Stimulated activated CD8-positive, alpha-beta memory T cell treated with anti-CD3 and anti-CD28 coated beads, Interleukin-2, amount 100 ng/mL, for 48 hours (primary cell): Measurements from ENCODE around the gene E2F6.
A peak's percentile ranks its signal among the peaks of the same experiment; 100 is the strongest.

Experiments used
- DNase-seq, 2 donors: peaks; one replicate each; pipeline ENCODE4 v3.0.0-alpha.2; 2020; ENCODE audit warnings: low read depth in 2 of 2

The E2F6 gene

DNA sequence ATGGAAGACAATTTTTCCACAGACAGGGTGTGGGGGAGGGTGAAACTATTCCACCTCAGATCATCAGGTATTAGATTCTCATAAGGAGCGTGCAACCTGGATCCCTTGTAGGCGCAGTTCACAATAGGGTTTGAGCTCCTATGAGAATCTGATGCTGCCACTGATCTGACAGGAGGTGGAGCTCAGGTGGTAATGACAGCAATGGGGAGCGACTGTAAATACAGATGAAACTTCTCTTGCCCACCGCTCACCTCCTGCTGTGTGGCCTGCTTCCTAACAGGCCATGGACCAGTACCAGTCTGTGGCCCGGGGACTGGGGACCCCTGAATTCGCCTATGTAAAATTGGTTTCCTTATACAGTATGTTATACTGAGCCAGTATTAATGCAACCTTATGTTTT, 27.3 kb upstream of the E2F6 start:
- DNase-seq, result no peak

DNA sequence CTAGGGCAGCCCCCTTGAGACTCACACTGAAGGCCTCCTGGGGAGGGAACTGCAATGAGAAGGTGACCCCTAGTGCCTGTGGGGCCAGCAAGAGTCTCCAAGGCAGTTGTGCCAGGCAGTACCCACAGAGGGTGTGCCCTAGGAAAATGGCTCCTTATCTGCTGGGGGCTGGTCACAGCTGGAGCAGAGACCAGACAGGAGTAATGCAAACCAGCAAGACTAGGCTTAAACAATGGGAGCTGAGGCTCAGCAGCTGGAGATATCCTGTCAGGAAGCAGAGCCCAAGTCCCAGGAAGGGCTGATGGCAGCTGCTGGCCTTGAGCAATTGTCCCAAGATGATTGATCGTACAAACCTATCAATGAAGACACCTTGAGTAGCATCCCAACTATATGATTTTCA, 26.8 kb upstream of the E2F6 start:
- no peak for DNase-seq

GRCh38 chr2:11492244-11492643, 26.3 kb upstream of the E2F6 start:
- DNase-seq, result no peak

- no peak for DNase-seq
These were observed 25.5 kb upstream of the E2F6 start for GRCh38 chr2:11491348-11491933.

- DNase-seq, result no peak
These were observed 24.2 kb upstream of the E2F6 start for GRCh38 chr2:11490194-11490593.

GRCh38 chr2:11488809-11489208, 22.8 kb upstream of the E2F6 start:
- DNase-seq, result no peak

- no peak for DNase-seq
These were observed 18.1 kb upstream of the E2F6 start for GRCh38 chr2:11483806-11484617.

DNA sequence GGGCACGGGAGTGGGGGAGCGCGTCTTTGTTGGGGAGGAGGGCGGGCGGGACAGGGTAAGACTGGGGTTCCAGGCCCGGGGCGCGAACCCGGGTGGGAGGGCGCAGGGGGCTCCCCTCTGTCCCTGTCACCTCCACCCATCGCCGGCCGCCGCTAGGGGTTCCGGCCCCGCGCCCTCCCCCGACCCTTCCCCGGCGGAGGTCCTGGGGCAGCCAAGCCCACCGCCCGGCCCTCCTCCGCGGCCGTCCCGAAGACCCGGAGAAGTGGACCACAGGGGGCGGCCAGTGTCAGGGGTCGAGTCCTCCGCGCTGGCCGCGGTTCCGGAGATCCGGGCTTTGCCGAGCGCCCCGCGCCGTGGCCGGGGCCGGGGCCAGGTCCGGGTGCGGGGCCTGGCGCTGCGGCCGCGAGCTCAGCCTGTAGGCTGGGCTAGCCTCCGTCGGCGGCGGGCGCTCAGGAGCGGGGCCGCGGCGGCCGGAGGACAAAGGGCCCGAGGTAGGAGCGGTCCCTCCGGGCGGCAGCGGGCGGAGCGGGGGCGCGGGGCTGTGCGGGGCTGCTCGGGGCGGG, 16.6 kb upstream of the E2F6 start:
- DNase-seq, result no peak

DNA sequence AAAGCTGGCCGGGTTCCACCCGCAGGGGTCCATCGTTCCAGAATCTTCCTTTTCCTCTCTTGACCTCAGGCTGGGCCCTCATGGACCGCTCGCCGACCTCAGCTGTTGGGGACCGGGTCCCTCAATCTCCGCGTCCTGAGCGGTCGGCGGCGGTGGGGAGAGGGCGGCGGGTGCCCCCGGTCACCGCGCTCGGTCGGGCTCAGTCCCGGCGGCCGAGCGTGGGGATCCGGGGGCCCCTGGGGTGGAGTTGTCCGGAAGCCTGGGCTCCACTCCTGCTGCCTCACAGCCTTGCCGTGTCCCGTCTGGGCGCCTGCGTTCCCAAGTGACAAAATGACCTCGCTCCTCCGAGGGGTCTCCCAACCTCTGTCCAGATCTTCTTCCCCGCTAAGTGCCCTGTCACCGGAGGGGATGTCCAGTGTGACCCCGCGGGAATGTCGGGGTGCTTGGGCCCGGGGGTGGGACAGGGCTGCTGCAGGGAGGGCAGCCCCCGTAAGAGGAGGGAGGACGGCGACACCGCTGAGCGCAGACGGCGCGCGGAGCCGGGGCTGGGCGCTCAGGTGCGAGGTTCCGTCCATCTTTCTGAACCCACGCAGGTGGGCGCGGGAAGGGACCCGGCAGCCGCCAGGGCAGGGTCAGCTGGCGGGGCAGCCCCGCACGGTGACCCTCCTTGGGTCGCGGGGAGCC, 16.0 kb upstream of the E2F6 start:
- DNase-seq, result no peak

GRCh38 chr2:11481426-11481788, 15.4 kb upstream of the E2F6 start:
- no peak for DNase-seq

- no peak for DNase-seq
These were observed 14.9 kb upstream of the E2F6 start for GRCh38 chr2:11480859-11481258.

- DNase-seq, result no peak
These were observed 14.4 kb upstream of the E2F6 start for GRCh38 chr2:11480406-11480805.

GRCh38 chr2:11478899-11479605, 13.1 kb upstream of the E2F6 start:
- DNase-seq, result no peak

DNA sequence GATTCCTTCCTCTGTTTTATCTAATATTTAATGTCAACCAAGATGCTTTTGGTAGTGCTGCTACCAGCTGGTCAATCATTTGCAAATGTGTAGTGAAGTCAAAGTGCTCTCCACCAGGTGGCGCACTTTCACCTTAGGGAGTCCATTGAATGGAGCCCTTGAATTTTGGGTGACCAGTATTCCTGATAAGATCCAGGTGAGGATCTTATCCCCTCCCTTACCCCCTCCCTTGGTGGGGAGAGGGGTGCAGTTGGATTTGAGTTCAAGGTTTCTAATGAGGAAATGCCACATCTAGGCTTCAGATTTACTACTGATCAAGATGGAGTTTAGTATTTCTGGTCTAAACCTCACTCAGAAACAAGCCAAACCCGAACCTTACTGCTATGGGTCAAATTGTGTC, 12.0 kb upstream of the E2F6 start:
- DNase-seq, result peak; percentile 75 to 81

GRCh38 chr2:11473659-11474433, 7.9 kb upstream of the E2F6 start:
- no peak for DNase-seq

DNA sequence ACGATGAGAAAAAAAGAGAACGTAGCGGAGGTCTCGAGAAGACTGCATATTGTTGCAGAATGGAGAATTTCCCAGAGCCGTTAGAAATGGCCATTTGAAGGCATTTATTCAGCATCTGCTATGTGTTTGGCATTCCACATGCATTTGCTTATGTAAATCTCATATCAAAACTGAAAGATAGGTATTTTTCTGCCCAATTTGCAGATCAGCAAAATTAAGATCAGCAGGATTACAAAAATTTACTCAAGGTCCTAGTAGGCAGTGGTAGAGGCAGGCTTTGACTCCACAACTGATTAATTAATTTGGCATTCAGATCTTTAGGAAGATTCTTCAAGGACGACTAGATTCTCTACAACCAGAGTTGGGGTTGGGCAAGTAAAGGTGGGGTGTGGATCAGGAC, 1.8 kb upstream of the E2F6 start:
- no peak for DNase-seq

GRCh38 chr2:11467129-11467649, 1.2 kb upstream of the E2F6 start:
- DNase-seq, result no peak

DNA sequence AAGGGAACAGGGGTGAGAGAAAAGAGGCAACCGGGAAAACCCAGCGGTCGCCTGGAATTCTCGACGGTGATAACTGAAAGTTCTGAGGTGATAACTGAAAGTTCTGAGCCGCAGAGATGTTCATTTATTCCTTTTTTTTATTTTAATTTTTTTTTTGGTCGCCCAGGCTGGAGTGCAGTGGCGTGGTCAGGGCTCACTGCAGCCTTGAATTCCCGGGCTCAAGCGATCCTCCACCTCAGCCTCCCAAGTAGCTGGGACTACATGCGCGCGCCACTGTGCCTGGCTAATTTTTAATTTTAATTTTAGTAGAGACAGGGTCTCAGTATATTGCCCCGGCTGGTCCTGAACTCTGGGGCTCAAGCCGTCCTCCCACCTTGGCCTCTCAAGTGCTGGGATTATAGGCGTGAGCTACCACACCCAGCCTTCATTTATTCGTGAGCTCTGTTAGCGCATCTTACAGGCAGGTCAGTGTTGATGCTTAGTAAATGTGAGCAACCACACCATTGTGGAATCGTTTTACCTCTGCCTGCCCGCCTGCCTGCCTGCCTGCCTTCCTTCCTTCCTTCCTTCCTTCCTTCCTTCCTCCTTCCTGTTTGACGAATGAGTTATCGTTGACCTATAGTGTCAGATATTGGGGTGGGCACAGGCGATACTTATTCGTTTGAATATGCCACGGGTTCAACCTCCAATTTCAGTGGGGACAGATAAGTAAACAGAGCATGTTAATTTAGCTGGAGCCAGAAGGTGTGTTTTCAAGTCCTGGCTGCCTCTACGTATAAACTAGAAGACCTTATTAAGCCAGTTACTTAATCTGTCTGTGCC, 557 bp upstream of the E2F6 start:
- DNase-seq, result no peak

GRCh38 chr2:11465110-11465484, 864 bp downstream of the E2F6 start:
- no peak for DNase-seq

DNA sequence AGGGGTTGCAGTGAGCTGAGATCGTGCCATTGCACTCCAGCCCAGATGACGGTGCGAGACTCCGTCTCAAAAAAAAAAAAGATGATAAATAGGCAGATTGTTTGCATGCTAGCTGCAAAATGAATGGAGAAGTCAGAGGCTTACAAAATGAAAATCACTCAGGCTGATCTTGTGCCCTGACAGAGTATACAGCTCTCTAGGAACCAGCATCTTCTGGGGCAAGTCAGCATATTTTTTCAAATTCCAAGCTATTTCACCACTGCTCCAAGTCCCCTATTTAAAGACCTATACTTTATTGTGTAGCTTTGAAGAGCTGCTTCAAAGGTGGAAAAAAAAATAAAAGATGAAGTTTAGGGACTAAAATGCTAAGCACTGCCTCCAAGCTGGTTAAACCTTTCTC, 6.1 kb downstream of the E2F6 start:
- no peak for DNase-seq
